Trophoblast cell (in vitro differentiated cells and primary cell): ENCODE data around the gene CAMK2A.
A peak's percentile ranks its signal among the peaks of the same experiment; 100 is the strongest.

Experiments
- DNase-seq, 2 donors: peaks; one replicate each; pipeline ENCODE4 v3.0.0-alpha.2; 2016
- H2AFZ ChIP-seq: 2 replicates; pipeline ENCODE4 v1.6.1; 2013; ENCODE audit warnings: low read length, moderate library complexity, mild to moderate bottlenecking; ENCODE audit not compliant: insufficient read depth, poor library complexity
- H2AK5ac ChIP-seq: 2 replicates; pipeline ENCODE4 v1.6.1; 2013; ENCODE audit warnings: mild to moderate bottlenecking, low read length
- H2BK120ac ChIP-seq: 2 replicates; pipeline ENCODE4 v1.6.1; 2013; ENCODE audit warnings: low read length, mild to moderate bottlenecking, moderate library complexity; ENCODE audit not compliant: insufficient read depth, poor library complexity
- H2BK12ac ChIP-seq: 2 replicates; pipeline ENCODE4 v1.6.1; 2013; ENCODE audit warnings: mild to moderate bottlenecking, low read length, moderate library complexity
- H2BK5ac ChIP-seq: 2 replicates; pipeline ENCODE4 v1.6.1; 2013; ENCODE audit warnings: low read length, low read depth, moderate library complexity, mild to moderate bottlenecking; ENCODE audit not compliant: poor library complexity
- H3K14ac ChIP-seq: 2 replicates; pipeline ENCODE4 v1.6.1; 2013; ENCODE audit warnings: mild to moderate bottlenecking, low read length
- H3K18ac ChIP-seq: 2 replicates; pipeline ENCODE4 v1.6.1; 2013; ENCODE audit warnings: mild to moderate bottlenecking, low read length
- H3K23ac ChIP-seq: 2 replicates; pipeline ENCODE4 v1.6.1; 2013; ENCODE audit warnings: low read length
- H3K27ac ChIP-seq: 2 replicates; pipeline ENCODE4 v1.5.1; 2013; ENCODE audit warnings: low read depth, mild to moderate bottlenecking, inconsistent platforms, low read length, moderate library complexity
- H3K27me3 ChIP-seq: 2 replicates; pipeline ENCODE4 v1.6.1; 2013; ENCODE audit warnings: inconsistent platforms, mild to moderate bottlenecking, low read length, moderate library complexity; ENCODE audit not compliant: insufficient read depth
- H3K36me3 ChIP-seq, 2 experiments: 1 replicate in 1 of 2; 2 replicates in 1 of 2; pipeline ENCODE4 v1.6.1; 2013; ENCODE audit warnings: low read length in 2 of 2, mild to moderate bottlenecking in 2 of 2, moderate library complexity in 1 of 2; ENCODE audit not compliant: insufficient read depth in 2 of 2, control insufficient read depth in 1 of 2
- H3K4ac ChIP-seq: 2 replicates; pipeline ENCODE4 v1.6.1; 2013; ENCODE audit warnings: low read depth, mild to moderate bottlenecking, low read length, moderate library complexity
- H3K4me1 ChIP-seq, 2 experiments: 1 replicate in 1 of 2; 2 replicates in 1 of 2; pipeline ENCODE4 v1.6.1; 2013; ENCODE audit warnings: low read length in 2 of 2, mild to moderate bottlenecking in 2 of 2, moderate library complexity in 1 of 2; ENCODE audit not compliant: insufficient read depth in 2 of 2, control insufficient read depth in 1 of 2
- H3K4me2 ChIP-seq: 2 replicates; pipeline ENCODE4 v1.6.1; 2013; ENCODE audit warnings: inconsistent platforms, mild to moderate bottlenecking, low read length, moderate library complexity
- H3K4me3 ChIP-seq: 2 replicates; pipeline ENCODE4 v1.5.1; 2013; ENCODE audit warnings: mild to moderate bottlenecking, low read depth, low read length, inconsistent platforms
- H3K79me1 ChIP-seq: one replicate; pipeline ENCODE4 v1.6.1; 2013; ENCODE audit warnings: low read length
- H3K79me2 ChIP-seq: 2 replicates; pipeline ENCODE4 v1.6.1; 2013; ENCODE audit warnings: low read length, mild to moderate bottlenecking; ENCODE audit not compliant: control insufficient read depth, insufficient read depth, poor library complexity
- H3K9ac ChIP-seq: 2 replicates; pipeline ENCODE4 v1.6.1; 2013; ENCODE audit warnings: mild to moderate bottlenecking, low read length
- H3K9me3 ChIP-seq: 2 replicates; pipeline ENCODE4 v1.6.1; 2013; ENCODE audit warnings: low read depth, mild to moderate bottlenecking, control low read depth, inconsistent platforms, low read length; ENCODE audit not compliant: insufficient read depth
- H4K12ac ChIP-seq: 2 replicates; pipeline ENCODE4 v1.6.1; 2013; ENCODE audit warnings: low read depth, mild to moderate bottlenecking, low read length, moderate library complexity
- H4K8ac ChIP-seq: 2 replicates; pipeline ENCODE4 v1.6.1; 2013; ENCODE audit warnings: low read depth, mild to moderate bottlenecking, low read length, moderate library complexity
- H4K91ac ChIP-seq: one replicate; pipeline ENCODE4 v1.6.1; 2013; ENCODE audit warnings: low read depth, mild to moderate bottlenecking, low read length, moderate library complexity
- WGBS: extraction: QIAGEN DNeasy Blood & Tissue Kit; methylation state at CpG from one replicate; pipeline ENCODE4 v1.1.7; 2013; ENCODE audit warnings: missing lambda C conversion rate; ENCODE audit not compliant: insufficient read length, insufficient coverage; ENCODE audit errors: extremely low coverage; 5-methylcytosine and 5-hydroxymethylcytosine counted together

The CAMK2A gene

DNA sequence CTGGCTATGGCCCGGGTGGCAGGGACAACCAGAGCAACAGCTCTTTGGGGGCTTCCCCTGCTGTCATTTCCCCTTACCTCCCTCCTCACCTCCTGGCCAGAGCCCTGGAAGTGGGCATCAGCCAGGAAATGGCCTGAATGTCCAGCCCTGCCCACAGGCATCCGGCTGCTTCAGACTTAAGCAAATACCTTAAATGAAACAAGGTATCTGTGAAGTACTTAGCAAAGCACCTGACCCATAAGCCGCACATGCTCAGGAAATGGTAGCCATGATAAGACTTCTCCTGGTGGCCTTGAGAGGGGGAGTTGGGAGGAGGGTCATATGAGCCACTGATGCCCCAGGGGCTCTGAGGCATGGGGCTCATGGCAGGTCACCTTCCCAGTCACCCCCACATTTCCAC, 43.8 kb downstream of the CAMK2A start:
- H4K91ac ChIP-seq, result peak overlapping the region; percentile 48
- no peak overlapping the region for H2BK12ac ChIP-seq
- DNase-seq, result no peak
- H3K23ac ChIP-seq, result no peak overlapping the region
- no peak overlapping the region for H3K14ac ChIP-seq
- no peak overlapping the region for H2AFZ ChIP-seq
- H3K9me3 ChIP-seq, result no peaks in the 10 kb centered on the region
- H3K18ac ChIP-seq, result no peak overlapping the region
- H2BK120ac ChIP-seq, result no peak overlapping the region
- H4K8ac ChIP-seq, result no peak overlapping the region
- no peak overlapping the region for H2AK5ac ChIP-seq
- WGBS, result no CpG with 5 or more reads among the region's 3 CpGs
- no peaks in the 10 kb centered on the region for H3K27me3 ChIP-seq
- no peaks in the 10 kb centered on the region for H3K79me1 ChIP-seq
- no peak overlapping the region for H2BK5ac ChIP-seq
- H3K4me3 ChIP-seq, result no peak overlapping the region
- H4K12ac ChIP-seq, result no peak overlapping the region
- peak overlapping the region; percentile 9 for H3K4me2 ChIP-seq
- H3K79me2 ChIP-seq, result no peaks in the 10 kb centered on the region
- no peak overlapping the region for H3K27ac ChIP-seq
- no peak overlapping the region for H3K4ac ChIP-seq
- H3K9ac ChIP-seq, result no peak overlapping the region
- H3K4me1 ChIP-seq, result peaks cover 15 to 16% of the 10 kb centered on the region in 2 experiments
- no peaks in the 10 kb centered on the region for H3K36me3 ChIP-seq

DNA sequence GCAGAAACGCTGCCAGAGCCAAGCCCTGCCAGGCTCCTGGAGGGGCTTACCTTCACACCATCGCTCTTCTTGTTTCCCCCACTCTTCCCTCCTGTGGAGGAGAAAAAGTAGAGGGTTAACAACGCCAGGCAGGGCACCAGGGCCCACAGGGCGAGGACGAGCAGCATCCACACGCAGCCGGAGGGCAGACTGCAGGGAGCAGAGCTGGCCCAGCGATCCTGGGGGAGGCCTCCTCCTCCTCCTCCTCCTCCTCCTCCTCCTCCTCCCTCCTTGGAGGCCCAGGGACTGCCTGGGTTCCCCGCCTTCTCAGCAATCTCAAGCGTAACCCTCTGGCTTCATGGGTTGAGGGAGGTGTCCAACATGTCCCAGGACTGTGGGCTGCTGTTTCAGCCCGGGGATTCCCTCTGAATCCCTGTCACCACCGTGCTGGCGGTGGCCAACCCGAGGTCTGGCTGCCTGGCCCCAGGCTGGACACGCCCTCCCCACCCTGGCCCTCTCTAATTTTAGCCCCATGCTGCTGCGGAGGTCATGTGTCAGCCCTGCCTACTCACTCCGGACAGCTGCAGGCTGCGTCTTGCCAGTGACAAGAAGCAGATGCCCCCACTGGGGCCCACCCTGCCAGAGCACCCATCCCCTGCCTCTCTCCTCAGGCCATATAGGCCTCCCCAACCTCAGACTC, 44.3 kb downstream of the CAMK2A start:
- no peak overlapping the region for H4K8ac ChIP-seq
- no peak overlapping the region for H3K4me3 ChIP-seq
- no peaks in the 10 kb centered on the region for H3K79me2 ChIP-seq
- no peak overlapping the region for H2BK5ac ChIP-seq
- peak overlapping the region; percentile 9 for H3K4me2 ChIP-seq
- WGBS, result no CpG with 5 or more reads among the region's 18 CpGs
- no peaks in the 10 kb centered on the region for H3K79me1 ChIP-seq
- H3K27me3 ChIP-seq, result no peaks in the 10 kb centered on the region
- no peak overlapping the region for H2AFZ ChIP-seq
- no peak overlapping the region for H4K12ac ChIP-seq
- peak overlapping the region; percentile 27 for H4K91ac ChIP-seq
- no peak overlapping the region for H2BK12ac ChIP-seq
- no peak overlapping the region for H3K23ac ChIP-seq
- no peak overlapping the region for H3K27ac ChIP-seq
- DNase-seq, result peak; percentile 29 to 38
- no peaks in the 10 kb centered on the region for H3K36me3 ChIP-seq
- H3K14ac ChIP-seq, result no peak overlapping the region
- H2BK120ac ChIP-seq, result no peak overlapping the region
- peaks cover 15 to 16% of the 10 kb centered on the region in 2 experiments for H3K4me1 ChIP-seq
- H3K18ac ChIP-seq, result no peak overlapping the region
- H3K4ac ChIP-seq, result no peak overlapping the region
- H3K9ac ChIP-seq, result no peak overlapping the region
- peak overlapping the region; percentile 40 for H2AK5ac ChIP-seq
- no peaks in the 10 kb centered on the region for H3K9me3 ChIP-seq

DNA sequence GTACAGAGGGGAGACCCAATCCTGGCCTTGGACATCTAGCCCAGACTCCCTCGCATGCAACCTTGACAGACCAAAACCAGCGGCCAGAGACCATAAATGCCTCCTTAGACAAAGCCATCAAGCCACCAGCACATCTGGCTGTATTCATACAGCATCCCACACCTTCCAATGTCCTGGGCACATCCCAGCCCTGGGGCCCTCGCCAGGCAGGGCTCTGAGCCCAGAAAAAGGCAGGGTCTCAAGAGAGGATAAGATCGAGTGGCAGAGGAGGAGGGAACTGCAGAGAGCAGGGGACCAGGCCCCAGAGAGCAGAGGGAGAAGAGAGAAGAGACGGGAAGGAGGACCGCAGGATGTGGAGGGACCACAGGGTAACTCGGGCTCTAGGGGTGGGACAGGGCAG, 45.4 kb downstream of the CAMK2A start:
- no peak overlapping the region for H3K14ac ChIP-seq
- H3K4me1 ChIP-seq, result peaks cover 15 to 16% of the 10 kb centered on the region in 2 experiments
- no peaks in the 10 kb centered on the region for H3K79me2 ChIP-seq
- H3K18ac ChIP-seq, result no peak overlapping the region
- H3K9me3 ChIP-seq, result peaks cover 1% of the 10 kb centered on the region
- H3K27me3 ChIP-seq, result no peaks in the 10 kb centered on the region
- no peak overlapping the region for H4K91ac ChIP-seq
- H3K4ac ChIP-seq, result no peak overlapping the region
- no peak for DNase-seq
- H2AK5ac ChIP-seq, result no peak overlapping the region
- H4K12ac ChIP-seq, result no peak overlapping the region
- H2AFZ ChIP-seq, result no peak overlapping the region
- H3K4me3 ChIP-seq, result no peak overlapping the region
- no peak overlapping the region for H3K9ac ChIP-seq
- no peak overlapping the region for H3K27ac ChIP-seq
- no peak overlapping the region for H4K8ac ChIP-seq
- WGBS, result no CpG with 5 or more reads among the region's 7 CpGs
- H2BK5ac ChIP-seq, result no peak overlapping the region
- no peak overlapping the region for H2BK120ac ChIP-seq
- H2BK12ac ChIP-seq, result no peak overlapping the region
- H3K79me1 ChIP-seq, result no peaks in the 10 kb centered on the region
- no peak overlapping the region for H3K4me2 ChIP-seq
- no peaks in the 10 kb centered on the region for H3K36me3 ChIP-seq
- no peak overlapping the region for H3K23ac ChIP-seq

DNA sequence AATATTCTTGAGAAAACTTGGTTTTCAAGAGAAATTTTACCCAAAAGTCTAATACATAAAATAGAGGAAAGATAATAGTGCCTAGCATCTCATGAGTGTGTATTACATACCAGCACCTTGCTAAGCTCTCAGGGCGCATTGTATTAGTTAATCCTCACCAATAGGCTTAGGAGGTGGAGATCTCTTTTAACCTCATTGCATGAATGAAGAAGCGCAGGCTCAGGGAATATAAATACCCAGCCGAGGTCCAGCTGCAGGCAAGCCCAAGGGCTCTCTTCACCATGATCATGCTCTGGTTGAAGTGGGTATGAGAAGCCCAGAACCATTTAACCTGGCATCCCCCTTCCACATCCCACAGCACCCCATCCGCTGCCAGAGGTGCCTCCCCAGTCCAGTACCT, 46.0 kb downstream of the CAMK2A start:
- no peaks in the 10 kb centered on the region for H3K79me2 ChIP-seq
- H3K27ac ChIP-seq, result no peak overlapping the region
- no peak overlapping the region for H3K18ac ChIP-seq
- no peak overlapping the region for H4K91ac ChIP-seq
- no peak overlapping the region for H2BK5ac ChIP-seq
- no CpG with 5 or more reads among the region's 4 CpGs for WGBS
- H3K4me3 ChIP-seq, result no peak overlapping the region
- H2BK120ac ChIP-seq, result no peak overlapping the region
- DNase-seq, result no peak
- no peak overlapping the region for H3K4me2 ChIP-seq
- peaks cover 2% of the 10 kb centered on the region for H3K9me3 ChIP-seq
- no peak overlapping the region for H3K4ac ChIP-seq
- no peak overlapping the region for H2AK5ac ChIP-seq
- no peak overlapping the region for H4K12ac ChIP-seq
- H3K79me1 ChIP-seq, result no peaks in the 10 kb centered on the region
- H4K8ac ChIP-seq, result no peak overlapping the region
- no peak overlapping the region for H2AFZ ChIP-seq
- no peaks in the 10 kb centered on the region for H3K36me3 ChIP-seq
- H3K4me1 ChIP-seq, result peaks cover 15 to 16% of the 10 kb centered on the region in 2 experiments
- H3K23ac ChIP-seq, result no peak overlapping the region
- H2BK12ac ChIP-seq, result no peak overlapping the region
- H3K14ac ChIP-seq, result no peak overlapping the region
- no peak overlapping the region for H3K9ac ChIP-seq
- H3K27me3 ChIP-seq, result no peaks in the 10 kb centered on the region
